Measurements from ENCODE around the gene IHH.

DNA sequence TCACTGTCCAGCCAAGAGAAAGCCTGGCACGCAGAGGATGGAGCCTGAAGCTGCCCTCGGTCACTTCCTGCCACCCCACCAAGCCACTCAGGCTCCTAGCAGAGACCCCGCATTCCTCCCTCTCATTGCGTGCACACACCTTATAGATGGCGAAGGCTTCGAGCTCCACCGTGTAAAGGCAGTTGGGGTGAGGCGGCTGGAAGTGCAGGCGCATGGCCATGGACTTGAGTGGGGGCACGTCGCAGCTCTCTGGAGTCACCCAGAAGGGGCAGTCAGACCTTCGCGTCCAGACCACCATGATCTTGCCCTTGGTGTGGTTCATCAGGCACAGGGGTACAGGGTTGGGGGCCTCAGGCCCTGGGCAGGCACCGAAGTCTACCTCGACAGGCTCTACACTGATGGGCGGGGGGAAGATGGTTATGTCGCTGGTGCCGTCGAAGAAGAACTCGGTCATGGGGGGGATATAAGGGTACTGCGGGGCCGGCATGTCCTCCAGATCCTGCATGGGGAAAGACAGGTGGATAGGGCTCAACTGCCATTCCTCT lies 33.1 kb downstream of the IHH start:
- TF ChIP-seq TARDBP (IDR thresholded peaks at IDR 0.05) (no peak), SP1 (IDR thresholded peaks at IDR 0.05) (no peak), FOXA1 (IDR thresholded peaks at IDR 0.05) (no peak)

Measured in HEK293T (cell line).